HG02852 (cell line): Measurements from ENCODE around the gene ZDHHC18.
A peak's percentile ranks its signal among the peaks of the same experiment; 100 is the strongest.
"Not testable (repeated sequence)": the region's sequence is repeated elsewhere in the genome, so short reads cannot be mapped to it uniquely, and the experiment has no call there.

ENCODE experiments used
- ATAC-seq: cut with Tn5 transposase; IDR thresholded peaks from one replicate; pipeline ENCODE4 v1.9.1; 2021; ENCODE audit warnings: mild to moderate bottlenecking, moderate library complexity; ENCODE audit not compliant: unreplicated experiment

ZDHHC18 gene

GRCh38 chr1:26791148-26791547 is 35.3 kb upstream of the ZDHHC18 start:
- no peak for ATAC-seq

- no peak for ATAC-seq
These were observed 34.9 kb upstream of the ZDHHC18 start for GRCh38 chr1:26791626-26792025.

- no peak for ATAC-seq
These were observed 33.6 kb upstream of the ZDHHC18 start for GRCh38 chr1:26792924-26793323.

- ATAC-seq = no peak
These were observed 32.1 kb upstream of the ZDHHC18 start for GRCh38 chr1:26794391-26794790.

- no peak for ATAC-seq
These were observed 28.9 kb upstream of the ZDHHC18 start for GRCh38 chr1:26797627-26798026.

- no peak for ATAC-seq
These were observed 26.9 kb upstream of the ZDHHC18 start for GRCh38 chr1:26799479-26800142.

- not testable (repeated sequence) for ATAC-seq
These were observed 22.6 kb upstream of the ZDHHC18 start for GRCh38 chr1:26803932-26804331.

- ATAC-seq = not testable (repeated sequence)
These were observed 16.4 kb upstream of the ZDHHC18 start for GRCh38 chr1:26810105-26810504.

- ATAC-seq = no peak
These were observed 15.4 kb upstream of the ZDHHC18 start for GRCh38 chr1:26811057-26811456.

- no peak for ATAC-seq
These were observed 14.8 kb upstream of the ZDHHC18 start for GRCh38 chr1:26811708-26812107.

- no peak for ATAC-seq
These were observed 12.1 kb upstream of the ZDHHC18 start for GRCh38 chr1:26814377-26814776.

- ATAC-seq = no peak
These were observed 11.6 kb upstream of the ZDHHC18 start for GRCh38 chr1:26814893-26815292.

GRCh38 chr1:26820784-26821269 is 5.7 kb upstream of the ZDHHC18 start:
- ATAC-seq = peak; percentile 91

- no peak for ATAC-seq
These were observed 3.6 kb upstream of the ZDHHC18 start for GRCh38 chr1:26822737-26823395.

GRCh38 chr1:26824731-26825130 is 1.8 kb upstream of the ZDHHC18 start:
- no peak for ATAC-seq

GRCh38 chr1:26827106-26827604 is 667 bp downstream of the ZDHHC18 start:
- ATAC-seq = no peak

- ATAC-seq = no peak
These were observed 1.2 kb downstream of the ZDHHC18 start for GRCh38 chr1:26827663-26828062.

- ATAC-seq = no peak
These were observed 2.0 kb downstream of the ZDHHC18 start for GRCh38 chr1:26828411-26828991.

- no peak for ATAC-seq
These were observed 2.9 kb downstream of the ZDHHC18 start for GRCh38 chr1:26829184-26829911.

GRCh38 chr1:26831059-26831458 is 4.6 kb downstream of the ZDHHC18 start:
- no peak for ATAC-seq

GRCh38 chr1:26831546-26832248 is 5.2 kb downstream of the ZDHHC18 start:
- ATAC-seq = no peak
